GM12875 (cell line): Measurements from ENCODE around the gene ANXA3.

Experiments used
- H3K4me3 ChIP-seq: one replicate; pipeline ENCODE4 v1.5.1; 2011; ENCODE audit warnings: low read depth, low read length, control low read depth
- CTCF ChIP-seq: IDR thresholded peaks from 2 replicates; pipeline ENCODE4 v1.5.1; 2011; ENCODE audit warnings: low read depth, mild to moderate bottlenecking, control low read depth, inconsistent platforms, low read length, moderate library complexity, borderline replicate concordance; ENCODE audit not compliant: insufficient read depth

Gene ANXA3

GRCh38 chr4:78553529-78554060 is 2.0 kb downstream of the ANXA3 start:
- H3K4me3 ChIP-seq: no peak overlapping the region
- no peak for TF ChIP-seq CTCF

GRCh38 chr4:78556665-78557064 is 5.1 kb downstream of the ANXA3 start:
- no peak for TF ChIP-seq CTCF
- no peak overlapping the region for H3K4me3 ChIP-seq

- no peak for TF ChIP-seq CTCF
- no peak overlapping the region for H3K4me3 ChIP-seq
These were observed 6.3 kb downstream of the ANXA3 start for GRCh38 chr4:78557841-78558240.

GRCh38 chr4:78558410-78558809 is 6.8 kb downstream of the ANXA3 start:
- H3K4me3 ChIP-seq: no peak overlapping the region
- no peak for TF ChIP-seq CTCF

- no peak overlapping the region for H3K4me3 ChIP-seq
- TF ChIP-seq CTCF: no peak
These were observed 8.9 kb downstream of the ANXA3 start for GRCh38 chr4:78560296-78560963.

- TF ChIP-seq CTCF: no peak
- no peak overlapping the region for H3K4me3 ChIP-seq
These were observed 10.1 kb downstream of the ANXA3 start for GRCh38 chr4:78561677-78562076.

- no peak overlapping the region for H3K4me3 ChIP-seq
- no peak for TF ChIP-seq CTCF
These were observed 11.1 kb downstream of the ANXA3 start for GRCh38 chr4:78562687-78563086.
